A549 (cell line): ENCODE measurements around the gene SREBF1.

Experiments
- CTCF ChIP-seq: fragments of >200 bp; sonication (Bioruptor Twin); formaldehyde crosslinking; IDR thresholded peaks from 3 replicates; pipeline ENCODE4 v1.5.1; 2016
- ELK1 ChIP-seq: fragments of 150-350 bp; IDR thresholded peaks from 2 replicates; pipeline ENCODE4 v1.6.1; 2014; ENCODE audit warnings: low read depth, mild to moderate bottlenecking, low read length
- EP300 ChIP-seq, 2 experiments: fragments of >200 bp; sonication (Bioruptor Twin); formaldehyde crosslinking; IDR thresholded peaks; 2 replicates in 1 of 2; 3 replicates in 1 of 2; pipeline ENCODE4 v1.6.1; 2016 to 2017
- HOXB5 ChIP-seq: fragments of 250-450 bp; sonication (Bioruptor Pico); IDR thresholded peaks from 2 replicates; pipeline ENCODE4 v1.5.0; 2020; ENCODE audit warnings: mild to moderate bottlenecking, moderate library complexity
- JUNB ChIP-seq: fragments of >200 bp; sonication (Bioruptor Twin); formaldehyde crosslinking; IDR thresholded peaks from 2 replicates; pipeline ENCODE4 v1.6.1; 2016
- POLR2A ChIP-seq: IDR thresholded peaks from 2 replicates; pipeline ENCODE4 v1.6.1; 2012; ENCODE audit warnings: mild to moderate bottlenecking, low read length
- RAD21 ChIP-seq, 2 experiments: fragments of >200 bp in 1 of 2; sonication (Bioruptor Twin) in 1 of 2; formaldehyde crosslinking in 1 of 2; IDR thresholded peaks in 1 of 2; conservative IDR thresholded peaks in 1 of 2; 2 replicates in 1 of 2; 3 replicates in 1 of 2; pipeline ENCODE4 v1.6.1; 2012 to 2018; ENCODE audit warnings: inconsistent platforms in 1 of 2

- no peak for TF ChIP-seq CTCF
- no peak for TF ChIP-seq EP300 (IDR thresholded peaks at IDR 0.05)
- no peak for TF ChIP-seq ELK1
- no peak for TF ChIP-seq POLR2A
- TF ChIP-seq HOXB5: no peak
- TF ChIP-seq RAD21 (conservative IDR thresholded peaks at IDR 0.05 in 1 of 2, IDR thresholded peaks at IDR 0.05 in 1 of 2): no peak
- TF ChIP-seq JUNB: no peak
Observed at GRCh38 chr17:17792551-17793377, 44.0 kb downstream of the SREBF1 start.
